Mononuclear cell (primary cell): ENCODE measurements around the gene C17orf67. TPM values are rescaled to one million over a fixed set of nuclear protein-coding genes. Genes with fewer than 3 reads are reported as not detected.

ENCODE experiments used
- H3K27me3 ChIP-seq: 2 replicates; pipeline ENCODE4 v1.6.0; 2011; ENCODE audit warnings: low read length, control low read depth; ENCODE audit not compliant: insufficient read depth
- H3K4me1 ChIP-seq: 2 replicates; pipeline ENCODE4 v1.5.1; 2011; ENCODE audit warnings: mild to moderate bottlenecking, low read length, control low read depth; ENCODE audit not compliant: insufficient read depth
- H3K4me3 ChIP-seq: 2 replicates; pipeline ENCODE4 v1.5.1; 2011; ENCODE audit warnings: mild to moderate bottlenecking, low read length, moderate library complexity
- H3K9me3 ChIP-seq: 2 replicates; pipeline ENCODE4 v1.5.1; 2011; ENCODE audit warnings: low read depth, mild to moderate bottlenecking, control low read depth, low read length
- total RNA-seq: library from RNA; depleted of rRNA; stranded (reverse); fragments of >200 nt; gene quantifications from one replicate; pipeline ENCODE4 v1.2.3, GENCODE V29; 2012

The C17orf67 gene
- total RNA-seq, 1 donor = 1.5 TPM

DNA sequence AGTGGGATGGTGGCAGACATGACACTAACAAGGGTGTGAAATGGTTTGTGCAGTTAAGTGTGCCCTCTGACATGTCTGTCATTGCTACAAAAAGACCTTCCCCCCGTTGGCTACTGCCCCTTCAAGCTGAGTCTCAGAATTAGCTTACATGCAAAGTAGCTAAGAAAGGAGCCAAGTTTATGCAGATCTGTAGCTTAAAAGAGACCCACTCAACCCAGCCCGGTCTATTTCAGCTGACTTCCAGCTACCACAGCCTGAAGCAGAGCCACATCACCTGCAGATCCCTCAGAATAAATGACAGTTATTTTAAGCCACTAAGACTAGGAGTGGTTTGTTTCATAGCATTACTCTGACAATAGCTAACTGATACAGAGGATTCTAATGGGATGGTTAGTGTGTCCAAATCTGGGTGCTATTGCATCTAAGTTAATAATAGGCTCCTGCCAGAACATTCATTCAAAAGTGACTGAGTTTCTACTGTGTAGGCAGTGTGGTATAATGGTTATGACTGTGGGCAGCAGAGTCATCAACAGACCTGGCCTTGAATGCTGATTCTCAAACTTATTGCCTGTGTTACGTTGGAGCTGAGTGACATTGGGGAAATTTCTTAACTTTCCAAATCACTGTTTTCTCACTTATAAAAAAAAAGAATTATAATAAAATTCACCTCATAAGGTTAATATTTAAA, 11.7 kb downstream of the C17orf67 start:
- Histone ChIP-seq H3K4me1 (peaks cover 4% of the 10 kb centered on the region), H3K27me3 (no peaks in the 10 kb centered on the region), H3K9me3 (no peaks in the 10 kb centered on the region), H3K4me3 (no peak overlapping the region)

DNA sequence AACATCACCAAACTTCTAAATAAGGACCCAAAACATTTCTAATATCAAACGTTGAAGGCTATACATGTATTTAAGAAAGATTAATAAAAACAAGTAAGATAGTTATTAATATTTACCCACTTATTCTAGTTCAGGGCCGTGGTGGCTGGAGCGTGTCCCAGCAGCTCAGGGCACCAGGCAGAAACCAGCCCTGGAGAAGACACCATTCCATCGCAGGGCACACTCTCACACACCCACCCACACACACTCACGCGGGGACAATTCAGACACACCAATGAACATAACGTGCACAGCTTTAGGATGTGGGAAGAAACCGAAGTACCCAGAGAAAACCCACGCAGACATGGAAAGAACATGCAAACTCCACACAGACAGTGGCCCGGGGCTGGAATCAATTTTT, 13.5 kb downstream of the C17orf67 start:
- peaks cover 4% of the 10 kb centered on the region for H3K4me1 ChIP-seq

DNA sequence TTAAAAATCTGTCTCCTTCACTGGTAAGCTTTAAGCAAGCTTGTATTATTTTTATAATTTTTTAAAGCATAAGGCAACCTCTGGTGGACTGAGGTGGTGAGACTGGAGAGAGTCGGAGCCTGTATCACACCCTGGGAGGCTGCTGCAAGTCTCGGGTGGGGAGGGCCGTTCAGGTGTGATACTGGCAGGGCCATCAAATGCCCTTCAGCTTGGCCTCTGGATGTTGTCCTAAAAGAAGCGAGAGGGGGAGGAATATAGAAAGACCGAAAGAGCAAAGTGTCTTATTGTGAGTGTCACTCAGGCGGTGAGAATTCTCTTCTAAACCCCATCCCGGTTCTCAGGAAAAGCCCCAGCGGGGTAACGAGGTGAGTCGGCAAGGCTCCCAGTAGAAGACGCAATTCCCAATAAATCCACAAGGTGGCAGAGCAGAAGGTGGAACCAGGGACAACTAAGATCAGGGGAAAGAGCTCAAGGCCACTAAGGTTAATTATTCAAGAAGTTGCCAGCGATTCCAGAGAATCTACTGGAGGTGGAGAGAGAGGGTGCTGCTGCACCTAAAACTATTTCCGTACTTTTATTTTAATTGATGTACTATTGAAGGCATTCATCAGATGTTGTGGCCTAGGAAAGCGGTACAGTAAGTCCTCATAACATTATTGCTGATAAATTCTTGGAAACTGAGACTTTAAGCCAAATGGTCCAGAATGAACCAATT, 14.1 kb downstream of the C17orf67 start:
- Histone ChIP-seq H3K9me3 (no peaks in the 10 kb centered on the region), H3K4me3 (no peak overlapping the region), H3K27me3 (no peaks in the 10 kb centered on the region), H3K4me1 (peaks cover 4% of the 10 kb centered on the region)

More for the DNA sequence above, 13.5 kb downstream of the C17orf67 start:
- Histone ChIP-seq H3K27me3 (no peaks in the 10 kb centered on the region), H3K9me3 (no peaks in the 10 kb centered on the region), H3K4me3 (no peak overlapping the region)

DNA sequence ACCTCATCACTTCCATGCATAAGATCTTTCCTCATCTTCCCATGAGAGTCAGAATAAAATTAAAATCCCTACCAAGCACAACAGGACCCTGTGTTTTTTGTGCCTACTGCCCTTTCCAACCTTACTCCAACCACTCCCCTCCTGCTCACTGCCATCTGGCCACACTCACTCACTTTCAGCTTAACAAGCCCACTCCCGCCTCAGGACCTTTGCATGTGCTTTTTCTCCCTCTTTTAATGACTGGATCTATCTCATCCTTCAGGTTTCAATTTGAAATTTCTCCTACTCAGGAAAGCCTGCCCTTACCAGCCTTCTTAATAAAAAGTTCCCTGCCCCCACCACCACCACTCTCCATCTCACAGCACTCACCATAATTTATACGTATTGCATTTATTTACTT, 14.7 kb downstream of the C17orf67 start:
- Histone ChIP-seq H3K4me1 (peaks cover 6% of the 10 kb centered on the region), H3K27me3 (no peaks in the 10 kb centered on the region), H3K4me3 (no peak overlapping the region), H3K9me3 (no peaks in the 10 kb centered on the region)

DNA sequence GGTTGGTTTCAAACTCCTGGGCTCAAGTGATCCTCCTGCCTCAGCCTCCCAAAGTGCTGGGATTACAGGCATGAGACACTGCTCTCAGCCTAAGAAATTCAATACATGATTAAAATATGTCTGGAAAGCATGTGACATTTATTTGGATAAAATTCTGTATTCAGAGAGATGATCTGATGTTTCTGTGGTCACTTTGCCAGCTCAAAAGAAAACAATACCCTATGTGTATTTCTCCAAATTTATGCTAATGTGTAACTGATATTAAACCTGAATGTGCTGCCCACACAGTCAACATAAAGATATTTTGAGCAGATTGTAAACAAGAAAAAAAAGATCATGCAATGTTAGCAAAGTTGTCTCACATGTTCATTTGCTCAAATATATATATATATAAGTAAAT, 16.7 kb downstream of the C17orf67 start:
- Histone ChIP-seq H3K4me1 (peaks cover 9% of the 10 kb centered on the region), H3K4me3 (no peak overlapping the region), H3K9me3 (no peaks in the 10 kb centered on the region), H3K27me3 (no peaks in the 10 kb centered on the region)

DNA sequence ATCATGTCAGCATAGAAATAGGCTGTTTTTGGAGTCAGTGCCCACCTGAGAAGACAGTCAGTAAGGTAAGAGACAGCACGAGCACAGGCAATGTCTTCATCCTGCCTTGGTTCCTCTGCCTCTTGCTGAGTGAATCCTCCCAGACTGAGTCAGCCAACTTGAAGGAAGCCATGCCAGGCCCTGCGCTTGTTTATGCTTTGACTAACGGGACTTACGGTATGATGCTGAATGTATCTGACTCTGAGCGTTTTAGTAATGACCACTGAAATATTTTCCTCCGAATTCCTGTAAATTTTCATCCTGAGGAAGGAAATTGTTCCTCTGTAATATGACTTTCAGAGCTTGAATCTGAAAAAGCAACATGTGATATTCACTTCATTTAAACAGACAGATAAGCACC, 18.0 kb downstream of the C17orf67 start:
- Histone ChIP-seq H3K4me3 (no peak overlapping the region), H3K4me1 (peaks cover 9% of the 10 kb centered on the region), H3K27me3 (no peaks in the 10 kb centered on the region), H3K9me3 (no peaks in the 10 kb centered on the region)

DNA sequence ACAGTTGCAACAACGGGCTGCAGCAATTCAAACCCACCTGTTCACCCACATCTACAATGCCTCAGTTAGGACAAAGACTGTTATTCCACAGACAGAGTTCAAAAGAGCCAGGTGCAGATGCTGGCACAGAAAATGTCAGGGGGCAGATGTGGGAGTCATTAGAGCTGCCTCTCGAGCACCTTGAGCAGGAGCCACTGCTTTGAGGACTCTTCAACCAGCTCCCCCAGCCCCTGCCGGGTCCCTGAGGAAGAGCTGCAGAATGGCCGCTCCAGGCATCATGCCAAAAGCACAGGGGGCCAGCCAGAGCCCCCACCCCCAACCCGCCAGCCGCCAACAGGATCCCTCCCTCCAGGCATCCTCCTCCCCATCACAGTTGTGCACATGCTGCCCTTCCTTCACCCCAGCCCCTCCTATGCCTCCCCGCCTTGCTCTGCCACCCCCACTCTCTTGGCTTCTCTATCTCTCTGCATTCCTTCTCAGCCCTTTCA, 20.8 kb downstream of the C17orf67 start:
- H3K4me3 ChIP-seq = no peak overlapping the region

DNA sequence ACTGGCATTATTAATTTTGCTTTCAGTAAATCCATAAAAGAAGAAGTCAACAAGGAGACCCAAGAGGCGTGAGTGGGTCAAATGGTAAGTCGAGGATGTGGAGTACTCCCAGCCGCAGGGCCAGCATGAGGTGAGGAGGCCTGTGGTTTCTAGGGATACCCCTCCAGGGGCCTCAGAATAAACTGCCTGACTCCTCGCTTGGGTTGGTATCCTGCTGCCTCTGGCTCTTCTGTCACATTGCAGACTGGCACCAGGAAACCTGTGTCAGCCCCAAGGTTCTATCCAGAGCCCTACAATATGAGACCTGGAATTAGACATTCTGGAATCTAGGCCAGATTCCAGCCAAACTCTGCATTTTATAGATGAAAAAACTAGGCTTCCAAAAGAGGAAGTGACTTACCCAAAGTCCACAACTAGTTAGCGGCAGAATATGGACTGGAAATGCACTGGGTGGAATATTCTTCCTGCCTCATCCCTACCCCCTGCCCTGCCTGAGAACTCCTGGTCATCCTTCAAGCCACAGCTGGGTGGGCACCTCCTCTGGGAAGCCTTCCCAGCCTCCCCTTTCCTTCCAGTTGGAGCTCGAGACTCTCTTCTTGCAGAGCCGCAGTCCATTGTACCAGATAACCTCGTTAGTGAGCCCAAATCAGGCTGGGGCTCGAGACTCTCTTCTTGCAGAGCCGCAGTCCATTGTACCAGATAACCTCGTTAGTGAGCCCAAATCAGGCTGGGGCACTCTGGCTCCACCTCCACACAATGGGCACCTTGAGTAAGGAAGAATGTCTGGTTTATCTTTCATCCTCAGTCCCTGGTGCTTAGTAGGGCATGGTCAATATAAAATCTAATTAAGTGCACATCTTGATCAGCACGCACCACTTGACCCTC, 22.6 kb downstream of the C17orf67 start:
- no peaks in the 10 kb centered on the region for H3K9me3 ChIP-seq
- no peaks in the 10 kb centered on the region for H3K27me3 ChIP-seq

More for the DNA sequence above, 20.8 kb downstream of the C17orf67 start:
- H3K27me3 ChIP-seq = no peaks in the 10 kb centered on the region
- H3K4me1 ChIP-seq = peaks cover 5% of the 10 kb centered on the region
- no peaks in the 10 kb centered on the region for H3K9me3 ChIP-seq

DNA sequence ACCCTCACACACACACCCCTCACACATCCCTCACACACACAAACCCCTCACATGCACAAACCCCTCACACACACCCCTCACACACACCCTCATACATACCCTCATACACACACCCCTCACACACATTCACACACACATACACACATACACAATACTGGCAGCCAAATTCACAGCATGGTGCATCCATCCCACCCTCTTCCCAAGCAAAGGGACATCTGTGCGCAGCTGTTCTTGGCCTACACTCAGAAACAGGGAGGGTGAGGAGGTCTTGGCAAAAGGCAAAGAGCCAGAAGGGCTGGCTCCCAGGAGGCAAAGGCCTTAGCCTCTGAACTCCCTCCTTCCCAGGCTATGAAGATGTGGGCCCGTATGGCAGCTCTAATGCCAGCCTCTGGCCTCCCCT, 23.4 kb downstream of the C17orf67 start:
- Histone ChIP-seq H3K27me3 (no peaks in the 10 kb centered on the region), H3K4me1 (peaks cover 5% of the 10 kb centered on the region), H3K4me3 (no peak overlapping the region), H3K9me3 (no peaks in the 10 kb centered on the region)

More for the DNA sequence above, 22.6 kb downstream of the C17orf67 start:
- peaks cover 5% of the 10 kb centered on the region for H3K4me1 ChIP-seq
- no peak overlapping the region for H3K4me3 ChIP-seq

DNA sequence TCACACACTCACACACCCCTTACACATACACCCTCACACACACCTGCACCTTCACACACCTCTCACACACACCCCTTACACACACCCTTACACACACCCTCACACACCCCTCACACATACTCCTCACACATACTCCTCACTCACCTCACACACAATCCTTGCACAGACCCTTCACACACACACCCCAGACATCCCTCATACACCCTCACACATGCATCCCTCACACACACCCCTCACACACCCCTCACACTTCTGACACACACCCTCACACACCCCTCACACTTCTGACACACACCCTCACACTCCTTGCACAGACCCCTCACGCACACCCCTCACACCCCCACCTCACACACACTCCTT, 23.9 kb downstream of the C17orf67 start:
- H3K4me3 ChIP-seq = no peak overlapping the region
- H3K4me1 ChIP-seq = peaks cover 5% of the 10 kb centered on the region
- H3K9me3 ChIP-seq = no peaks in the 10 kb centered on the region

DNA sequence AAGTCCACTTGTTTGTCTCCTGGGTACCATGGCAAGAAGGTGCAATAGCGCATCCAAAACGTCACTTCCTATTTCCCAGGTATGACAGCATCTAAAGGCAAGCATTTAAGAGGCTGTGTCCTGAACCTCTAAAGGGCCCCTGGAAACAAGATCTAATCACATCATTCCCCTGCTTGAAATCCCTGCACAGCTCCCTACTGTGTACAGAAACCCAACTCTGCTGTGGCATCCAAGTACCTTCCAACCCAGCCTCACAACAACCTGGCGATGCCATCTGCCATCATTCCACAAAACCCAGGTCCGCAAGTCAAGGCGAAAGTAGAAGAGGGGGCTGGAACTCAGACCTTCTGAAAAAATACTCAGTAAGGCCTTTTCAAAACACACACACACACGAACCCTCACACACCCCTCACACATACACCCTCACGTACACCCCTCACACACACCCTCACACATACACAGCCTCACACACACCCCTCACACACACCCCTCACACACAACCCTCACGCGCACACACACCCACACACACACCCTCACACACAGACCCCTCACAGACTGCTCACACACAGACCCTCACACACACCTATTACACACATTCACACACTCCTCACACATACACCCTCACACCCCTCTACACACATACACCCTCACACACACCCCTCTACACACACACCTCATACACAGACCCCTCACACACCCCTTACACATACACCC, 24.5 kb downstream of the C17orf67 start:
- H3K27me3 ChIP-seq = no peaks in the 10 kb centered on the region
- H3K4me1 ChIP-seq = peaks cover 5% of the 10 kb centered on the region
- no peaks in the 10 kb centered on the region for H3K9me3 ChIP-seq
- H3K4me3 ChIP-seq = no peak overlapping the region

More for the DNA sequence above, 23.9 kb downstream of the C17orf67 start:
- H3K27me3 ChIP-seq = no peaks in the 10 kb centered on the region

DNA sequence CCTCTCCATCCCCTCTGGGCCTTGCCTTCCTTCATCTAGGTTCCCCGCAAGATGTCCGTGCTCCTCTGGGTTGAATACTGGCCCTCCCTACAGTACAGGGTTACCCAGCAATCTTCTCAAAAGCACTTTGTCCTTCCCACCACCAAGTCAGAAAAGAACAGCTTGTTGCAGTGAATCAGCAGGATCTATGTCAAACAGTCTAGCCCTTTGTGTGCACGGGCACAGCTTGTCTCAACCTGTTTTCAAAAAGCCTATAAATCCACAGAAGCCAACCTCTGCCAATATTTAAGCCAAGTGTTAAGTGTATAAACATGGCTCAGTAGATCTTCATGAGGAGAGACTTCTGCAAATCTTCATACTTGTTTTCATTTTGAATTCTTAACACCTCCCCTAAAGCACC, 25.2 kb downstream of the C17orf67 start:
- Histone ChIP-seq H3K4me1 (no peaks in the 10 kb centered on the region), H3K27me3 (no peaks in the 10 kb centered on the region), H3K4me3 (no peak overlapping the region), H3K9me3 (no peaks in the 10 kb centered on the region)

DNA sequence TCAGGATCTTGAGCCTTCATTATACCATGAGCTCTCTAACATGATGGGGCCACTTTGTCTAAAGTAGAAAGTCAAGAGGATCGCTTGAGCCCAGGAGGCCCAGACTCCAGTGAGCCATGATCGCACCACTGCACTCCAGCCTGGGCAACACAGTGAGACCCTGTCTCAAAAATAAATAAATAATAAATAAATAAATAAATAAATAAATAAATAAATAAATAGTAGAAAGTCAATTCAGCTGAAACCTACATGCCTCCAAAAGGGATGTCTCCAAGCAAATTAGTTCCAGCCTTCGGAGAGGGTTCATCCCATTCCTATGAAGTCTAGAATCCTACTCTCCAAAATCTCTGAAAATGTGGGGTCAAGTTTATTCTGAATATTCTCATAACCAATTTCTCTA, 26.0 kb downstream of the C17orf67 start:
- H3K9me3 ChIP-seq = no peaks in the 10 kb centered on the region
- no peak overlapping the region for H3K4me3 ChIP-seq
- H3K4me1 ChIP-seq = no peaks in the 10 kb centered on the region

DNA sequence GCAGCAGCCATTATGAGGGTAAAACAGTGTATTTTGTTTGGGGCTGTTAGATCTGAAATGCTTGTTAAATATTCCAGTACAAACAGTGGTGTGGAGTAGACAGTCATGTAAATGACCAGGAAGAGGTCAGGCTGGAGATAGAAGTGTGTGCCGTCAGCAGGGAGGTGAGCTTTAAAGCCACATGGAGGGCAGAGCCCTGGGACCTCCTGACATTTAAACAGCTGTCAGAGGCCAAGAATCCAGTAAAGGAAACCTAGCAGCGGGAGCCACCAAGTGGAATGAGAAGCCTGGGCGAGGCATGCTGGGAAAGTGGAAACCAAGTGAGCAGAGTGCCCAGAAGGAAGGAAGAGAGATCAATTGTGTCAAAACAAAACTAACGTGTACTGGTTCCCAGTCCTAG, 26.8 kb downstream of the C17orf67 start:
- H3K4me1 ChIP-seq = no peaks in the 10 kb centered on the region
- H3K4me3 ChIP-seq = no peak overlapping the region
- H3K9me3 ChIP-seq = no peaks in the 10 kb centered on the region
- no peaks in the 10 kb centered on the region for H3K27me3 ChIP-seq

More for the DNA sequence above, 26.0 kb downstream of the C17orf67 start:
- no peaks in the 10 kb centered on the region for H3K27me3 ChIP-seq
